T-cell (primary cell): ENCODE data around the gene ARHGAP22. TPM values are rescaled to one million over a fixed set of nuclear protein-coding genes. Genes with fewer than 3 reads are reported as not detected.

Experiments
- ATAC-seq, 4 experiments: fragments of 200-7000 bp in 3 of 4; fragments of 150-1000 bp in 1 of 4; cut with Tn5 transposase; replicated peaks in 1 of 4; 1 replicate in 3 of 4; 2 replicates in 1 of 4; pipeline ENCODE4 v1.10.0; 2021; ENCODE audit warnings: moderate library complexity in 3 of 4, mild to moderate bottlenecking in 2 of 4, moderate number of reproducible peaks in 1 of 4
- CTCF ChIA-PET, 2 donors: fragments of 300-600 bp; sonication (Branson Sonifier 250); formaldehyde crosslinking; loops; one replicate each; lab custom pipeline; 2022; ENCODE audit warnings: antibody characterized with exemption in 2 of 2; lab: Charles Lee
- POLR2A ChIA-PET, 2 donors: fragments of 300-600 bp; sonication (Branson Sonifier 250); formaldehyde crosslinking; loops; one replicate each; lab custom pipeline; 2022; ENCODE audit warnings: antibody characterized with exemption in 2 of 2; lab: Charles Lee
- DNase-seq, 35 experiments: peaks; one replicate each; pipeline versions ENCODE4 v3.0.0 to v3.0.0-alpha.2; 2013 to 2023
- H3K27ac ChIP-seq: one replicate; pipeline ENCODE4 v1.5.1; 2013; ENCODE audit warnings: low read length
- H3K27me3 ChIP-seq, 2 experiments: replicated peaks in 1 of 2; 1 replicate in 1 of 2; 2 replicates in 1 of 2; pipeline versions ENCODE4 v1.6.1 to v1.7.0; 2013; ENCODE audit warnings: low read length in 1 of 2, mixed read lengths in 1 of 2; ENCODE audit not compliant: control insufficient read depth in 2 of 2, insufficient read depth in 2 of 2; ENCODE audit errors: extremely low read depth in 1 of 2
- H3K36me3 ChIP-seq, 2 donors: 1 replicate in 1 of 2; 2 replicates in 1 of 2; pipeline versions ENCODE4 v1.6.1 to v1.7.0; 2013; ENCODE audit warnings: low read length in 1 of 2; ENCODE audit not compliant: control insufficient read depth in 2 of 2, insufficient read depth in 1 of 2; ENCODE audit errors: extremely low read depth in 1 of 2
- H3K4me1 ChIP-seq, 2 experiments: 1 replicate in 1 of 2; 2 replicates in 1 of 2; pipeline versions ENCODE4 v1.6.1 to v1.7.0; 2013; ENCODE audit warnings: low read length in 2 of 2, mixed read lengths in 1 of 2; ENCODE audit not compliant: insufficient read depth in 2 of 2, control insufficient read depth in 1 of 2; ENCODE audit errors: extremely low read depth in 1 of 2
- H3K4me3 ChIP-seq, 2 donors: 1 replicate in 1 of 2; 2 replicates in 1 of 2; pipeline versions ENCODE4 v1.5.1 to v1.7.0; 2013; ENCODE audit warnings: mild to moderate bottlenecking in 2 of 2, low read length in 1 of 2, moderate library complexity in 1 of 2; ENCODE audit not compliant: control insufficient read depth in 1 of 2; ENCODE audit errors: extremely low read depth in 1 of 2
- H3K9me3 ChIP-seq: 2 replicates; pipeline ENCODE4 v1.7.0; 2013
- H3K27ac Mint-ChIP-seq, 2 donors: one replicate each; pipeline ENCODE4 v1.8.0; 2020 to 2021; ENCODE audit warnings: mild to moderate bottlenecking in 2 of 2, mixed read lengths in 2 of 2
- H3K27me3 Mint-ChIP-seq, 2 donors: one replicate each; pipeline ENCODE4 v1.8.0; 2021 to 2022; ENCODE audit warnings: mixed read lengths in 2 of 2
- H3K36me3 Mint-ChIP-seq: one replicate; pipeline ENCODE4 v1.8.0; 2021; ENCODE audit warnings: mixed read lengths
- H3K4me1 Mint-ChIP-seq, 3 donors: one replicate each; pipeline ENCODE4 v1.8.0; 2020 to 2022; ENCODE audit warnings: mixed read lengths in 3 of 3, mild to moderate bottlenecking in 1 of 3
- H3K4me3 Mint-ChIP-seq, 3 donors: one replicate each; pipeline ENCODE4 v1.8.0; 2020 to 2022; ENCODE audit warnings: mild to moderate bottlenecking in 3 of 3, mixed read lengths in 3 of 3, moderate library complexity in 3 of 3
- H3K9me3 Mint-ChIP-seq, 3 donors: one replicate each; pipeline ENCODE4 v1.8.0; 2020 to 2022; ENCODE audit warnings: mixed read lengths in 3 of 3
- WGBS: methylation state at CpG from one replicate; pipeline ENCODE4 v1.1.5; 2013; ENCODE audit warnings: missing lambda C conversion rate; ENCODE audit not compliant: insufficient coverage; 5-methylcytosine and 5-hydroxymethylcytosine counted together
- total RNA-seq, 35 experiments: library from RNA in 6 of 35; stranded (reverse) in 6 of 35; fragments of 120-200 nt in 1 of 35; gene quantifications; one replicate each; pipeline versions ENCODE4 v1.2.1 to v1.2.4 and lab custom pipeline; 2013 to 2026

ARHGAP22 gene
- total RNA-seq, 5 donors from 2014 or later (not counting 1 experiment from before 2014, with no cell fraction given): 0.33 to 2.2 (median 0.60) TPM

GRCh38 chr10:48526846-48527505 is 77.9 kb downstream of the ARHGAP22 start:
- CTCF ChIA-PET: no interaction called here

GRCh38 chr10:48526011-48526821 is 78.7 kb downstream of the ARHGAP22 start:
- Mint-ChIP-seq H3K27ac (no peak overlapping the region), H3K36me3 (no peaks in the 10 kb centered on the region), H3K27me3 (peaks cover 33 to 44% of the 10 kb centered on the region in 2 donors), H3K9me3 (peaks cover 0 to 7% (median 0%) of the 10 kb centered on the region in 3 donors), H3K4me3 (no peak overlapping the region), H3K4me1 (peaks cover 0 to 4% (median 0%) of the 10 kb centered on the region in 3 donors)
- Histone ChIP-seq H3K4me3 (no peak overlapping the region), H3K27me3 (peaks cover 3 to 25% of the 10 kb centered on the region in 2 experiments), H3K27ac (no peak overlapping the region), H3K9me3 (no peaks in the 10 kb centered on the region), H3K4me1 (peaks cover 0 to 4% of the 10 kb centered on the region in 2 experiments), H3K36me3 (no peaks in the 10 kb centered on the region)
- CTCF ChIA-PET: no interaction called here
- DNase-seq (no peak), ATAC-seq (no peak)
- WGBS: 84% methylated on average over 11 of the region's 14 CpGs
- POLR2A ChIA-PET: no interaction called here

More at GRCh38 chr10:48526846-48527505, 77.9 kb downstream of the ARHGAP22 start:
- Mint-ChIP-seq H3K4me3 (no peak overlapping the region), H3K27me3 (peaks cover 33 to 36% of the 10 kb centered on the region in 2 donors), H3K27ac (no peak overlapping the region), H3K4me1 (peaks cover 0 to 4% (median 0%) of the 10 kb centered on the region in 3 donors), H3K36me3 (no peaks in the 10 kb centered on the region), H3K9me3 (peaks cover 0 to 7% (median 0%) of the 10 kb centered on the region in 3 donors)
- peaks cover 0 to 4% of the 10 kb centered on the region in 2 experiments for H3K4me1 ChIP-seq
- POLR2A ChIA-PET: no interaction called here
- ATAC-seq (no peak), DNase-seq (no peak)
- 82% methylated on average over 2 of the region's 2 CpGs for WGBS
- peaks cover 3 to 21% of the 10 kb centered on the region in 2 experiments for H3K27me3 ChIP-seq
- H3K36me3 ChIP-seq: no peaks in the 10 kb centered on the region
- no peaks in the 10 kb centered on the region for H3K9me3 ChIP-seq
- no peak overlapping the region for H3K4me3 ChIP-seq
- H3K27ac ChIP-seq: no peak overlapping the region

- DNase-seq (no peak), ATAC-seq (no peak)
- peaks cover 0 to 4% of the 10 kb centered on the region in 2 experiments for H3K4me1 ChIP-seq
- H3K9me3 ChIP-seq: no peaks in the 10 kb centered on the region
- no peaks in the 10 kb centered on the region for H3K36me3 ChIP-seq
- 90% methylated on average over 5 of the region's 5 CpGs for WGBS
- CTCF ChIA-PET: no interaction called here
- peaks cover 0 to 7% (median 0%) of the 10 kb centered on the region in 3 donors for H3K9me3 Mint-ChIP-seq
- H3K4me3 Mint-ChIP-seq: no peak overlapping the region
- POLR2A ChIA-PET: no interaction called here
- peaks cover 3 to 31% of the 10 kb centered on the region in 2 experiments for H3K27me3 ChIP-seq
- H3K27me3 Mint-ChIP-seq: peaks cover 39 to 55% of the 10 kb centered on the region in 2 donors
- no peaks in the 10 kb centered on the region for H3K36me3 Mint-ChIP-seq
- peaks cover 0 to 4% (median 0%) of the 10 kb centered on the region in 3 donors for H3K4me1 Mint-ChIP-seq
- no peak overlapping the region for H3K27ac ChIP-seq
- H3K27ac Mint-ChIP-seq: no peak overlapping the region
- no peak overlapping the region for H3K4me3 ChIP-seq
These were observed 79.8 kb downstream of the ARHGAP22 start for GRCh38 chr10:48525113-48525512.

- Mint-ChIP-seq H3K27ac (no peak overlapping the region), H3K27me3 (peaks cover 49 to 63% of the 10 kb centered on the region in 2 donors), H3K4me3 (peak overlapping the region in 1 of 3 donors; percentile 26), H3K9me3 (peaks cover 0 to 7% (median 0%) of the 10 kb centered on the region in 3 donors), H3K36me3 (no peaks in the 10 kb centered on the region), H3K4me1 (peaks cover 0 to 7% (median 6%) of the 10 kb centered on the region in 3 donors)
- Histone ChIP-seq H3K36me3 (no peaks in the 10 kb centered on the region), H3K4me1 (peaks cover 0 to 4% of the 10 kb centered on the region in 2 experiments), H3K27ac (no peak overlapping the region), H3K27me3 (peaks cover 3 to 35% of the 10 kb centered on the region in 2 experiments), H3K9me3 (no peaks in the 10 kb centered on the region), H3K4me3 (no peak overlapping the region)
- ATAC-seq (no peak), DNase-seq (no peak)
- WGBS: 2% methylated on average over 84 of the region's 93 CpGs
- ChIA-PET POLR2A (no interaction called here), CTCF (no interaction called here)
These were observed 80.8 kb downstream of the ARHGAP22 start for GRCh38 chr10:48523820-48524758.

- ChIA-PET POLR2A (no interaction called here), CTCF (no interaction called here)
- WGBS: 5% methylated on average over 37 of the region's 47 CpGs
- Histone ChIP-seq H3K4me1 (peaks cover 0 to 4% of the 10 kb centered on the region in 2 experiments), H3K36me3 (no peaks in the 10 kb centered on the region), H3K4me3 (no peak overlapping the region), H3K27ac (no peak overlapping the region), H3K9me3 (no peaks in the 10 kb centered on the region), H3K27me3 (peaks cover 3 to 37% of the 10 kb centered on the region in 2 experiments)
- peaks cover 0 to 7% (median 0%) of the 10 kb centered on the region in 3 donors for H3K9me3 Mint-ChIP-seq
- H3K27me3 Mint-ChIP-seq: peaks cover 47 to 69% of the 10 kb centered on the region in 2 donors
- H3K4me1 Mint-ChIP-seq: peaks cover under 1 to 7% (median 6%) of the 10 kb centered on the region in 3 donors
- no peak overlapping the region for H3K4me3 Mint-ChIP-seq
- H3K27ac Mint-ChIP-seq: no peak overlapping the region
- DNase-seq (no peak), ATAC-seq (no peak)
- no peaks in the 10 kb centered on the region for H3K36me3 Mint-ChIP-seq
These were observed 81.6 kb downstream of the ARHGAP22 start for GRCh38 chr10:48523212-48523819.
